H1 (cell line): ENCODE data around the gene OSBPL5. TPM values are rescaled to one million over a fixed set of nuclear protein-coding genes. Genes with fewer than 3 reads are reported as not detected.

ENCODE experiments used
- CTCF ChIA-PET: fragments of 300-600 bp; sonication (Branson Sonifier 250); formaldehyde crosslinking; loops from one replicate; lab custom pipeline; 2021; ENCODE audit not compliant: partially characterized antibody; lab: Charles Lee
- POLR2A ChIA-PET: fragments of 300-600 bp; sonication (Branson Sonifier 250); formaldehyde crosslinking; loops from one replicate; lab custom pipeline; 2021; ENCODE audit warnings: inconsistent platforms; ENCODE audit not compliant: partially characterized antibody; lab: Charles Lee
- DNase-seq, 2 experiments: peaks; one replicate each; pipeline versions ENCODE4 v3.0.0 to v3.0.0-alpha.2; 2010 to 2022; ENCODE audit warnings: low spot score in 2 of 2, low read depth in 1 of 2, mixed read lengths in 1 of 2
- FAIRE-seq: peaks from 2 replicates; lab custom pipeline; 2011; peaks lifted over from hg19 to GRCh38; lab: Jason Lieb, UNC
- H2AFZ ChIP-seq: 2 replicates; pipeline ENCODE4 v1.8.1; 2012; ENCODE audit warnings: low read length, inconsistent platforms
- H2AK5ac ChIP-seq: 2 replicates; pipeline ENCODE4 v1.6.1; 2013; ENCODE audit warnings: low read depth, low read length
- H2BK120ac ChIP-seq: replicated peaks from 2 replicates; pipeline ENCODE3; 2013; ENCODE audit warnings: low read depth, low read length, inconsistent platforms
- H2BK12ac ChIP-seq: 2 replicates; pipeline ENCODE4 v1.6.1; 2013; ENCODE audit warnings: low read depth, low read length
- H2BK15ac ChIP-seq: 2 replicates; pipeline ENCODE4 v1.6.1; 2013; ENCODE audit warnings: low read length
- H2BK20ac ChIP-seq: 2 replicates; pipeline ENCODE4 v1.6.1; 2013; ENCODE audit warnings: low read length
- H2BK5ac ChIP-seq: 2 replicates; pipeline ENCODE4 v1.6.1; 2013; ENCODE audit warnings: low read depth, low read length
- H3K14ac ChIP-seq: 2 replicates; pipeline ENCODE4 v1.6.1; 2013; ENCODE audit warnings: inconsistent platforms; ENCODE audit not compliant: insufficient read length
- H3K18ac ChIP-seq: 2 replicates; pipeline ENCODE4 v1.6.1; 2013; ENCODE audit warnings: low read length; ENCODE audit errors: extremely low read depth
- H3K23ac ChIP-seq: 2 replicates; pipeline ENCODE4 v1.6.1; 2013; ENCODE audit warnings: inconsistent platforms; ENCODE audit not compliant: insufficient read length
- H3K23me2 ChIP-seq: 2 replicates; pipeline ENCODE4 v1.6.1; 2013; ENCODE audit warnings: low read depth, low read length
- H3K27ac ChIP-seq: 2 replicates; pipeline ENCODE4 v1.6.1; 2011; ENCODE audit warnings: low read depth, low read length, inconsistent platforms
- H3K27me3 ChIP-seq, 4 experiments: replicated peaks in 1 of 4; 1 replicate in 1 of 4; 2 replicates in 3 of 4; pipeline versions ENCODE4 v1.6.1 to v1.8.1; 2011 to 2013; ENCODE audit warnings: low read length in 3 of 4, mild to moderate bottlenecking in 3 of 4, inconsistent platforms in 2 of 4, mixed read lengths in 2 of 4, moderate library complexity in 1 of 4; ENCODE audit not compliant: control insufficient read depth in 3 of 4, insufficient read depth in 3 of 4; ENCODE audit errors: extremely low read depth in 1 of 4
- H3K36me3 ChIP-seq, 4 experiments: 2 replicates each; pipeline versions ENCODE4 v1.6.1 to v1.8.1; 2011 to 2013; ENCODE audit warnings: mild to moderate bottlenecking in 4 of 4, low read length in 3 of 4, moderate library complexity in 2 of 4, control low read depth in 1 of 4, inconsistent platforms in 1 of 4; ENCODE audit not compliant: insufficient read depth in 4 of 4, control insufficient read depth in 2 of 4
- H3K4ac ChIP-seq: replicated peaks from 2 replicates; pipeline ENCODE3; 2013; ENCODE audit warnings: low read length, low read depth, mixed read lengths, inconsistent platforms; ENCODE audit not compliant: insufficient read length
- H3K4me1 ChIP-seq, 4 experiments: replicated peaks in 1 of 4; 1 replicate in 1 of 4; 2 replicates in 3 of 4; pipeline versions ENCODE4 v1.6.1 to v1.8.1; 2011 to 2013; ENCODE audit warnings: low read length in 3 of 4, inconsistent platforms in 2 of 4, mixed read lengths in 1 of 4; ENCODE audit not compliant: insufficient read depth in 4 of 4, control insufficient read depth in 3 of 4
- H3K4me2 ChIP-seq, 2 experiments: 2 replicates each; pipeline versions ENCODE4 v1.6.1 to v1.8.1; 2011 to 2013; ENCODE audit warnings: low read depth in 2 of 2, low read length in 2 of 2, control low read depth in 1 of 2, inconsistent platforms in 1 of 2, mild to moderate bottlenecking in 1 of 2; ENCODE audit not compliant: insufficient read depth in 1 of 2
- H3K4me3 ChIP-seq, 4 experiments: fragments of 200-600, 300-600 bp in 1 of 4; sonication (generic), shearing (Covaris generic), sonication (Bioruptor Twin) in 1 of 4; 2 replicates each; pipeline versions ENCODE4 v1.5.1 to v1.8.1; 2011 to 2016; ENCODE audit warnings: low read length in 4 of 4, low read depth in 3 of 4, control low read depth in 2 of 4, inconsistent platforms in 2 of 4, mild to moderate bottlenecking in 2 of 4, mixed read lengths in 1 of 4, moderate library complexity in 1 of 4; ENCODE audit not compliant: insufficient read depth in 2 of 4; ENCODE audit errors: extremely low read depth in 1 of 4
- H3K56ac ChIP-seq: replicated peaks from 2 replicates; pipeline ENCODE3; 2013; ENCODE audit warnings: low read depth, mild to moderate bottlenecking, mixed read lengths, low read length, inconsistent platforms; ENCODE audit not compliant: insufficient read length
- H3K79me1 ChIP-seq: 2 replicates; pipeline ENCODE4 v1.6.1; 2013; ENCODE audit warnings: low read depth, low read length, control low read depth
- H3K79me2 ChIP-seq, 2 experiments: 2 replicates each; pipeline versions ENCODE4 v1.6.1 to v1.8.1; 2012 to 2013; ENCODE audit warnings: low read length in 2 of 2, mild to moderate bottlenecking in 2 of 2, inconsistent platforms in 1 of 2; ENCODE audit not compliant: insufficient read depth in 2 of 2, control insufficient read depth in 1 of 2
- H3K9ac ChIP-seq, 4 experiments: replicated peaks in 1 of 4; 1 replicate in 1 of 4; 2 replicates in 3 of 4; pipeline versions ENCODE4 v1.6.1 to v1.8.1; 2011 to 2013; ENCODE audit warnings: low read depth in 3 of 4, low read length in 3 of 4, control low read depth in 2 of 4, mild to moderate bottlenecking in 2 of 4, moderate library complexity in 2 of 4, inconsistent platforms in 1 of 4; ENCODE audit errors: extremely low read depth in 1 of 4
- H3K9me3 ChIP-seq, 2 experiments: 2 replicates each; pipeline versions ENCODE4 v1.6.1 to v1.8.1; 2012 to 2013; ENCODE audit warnings: mild to moderate bottlenecking in 2 of 2, moderate library complexity in 2 of 2, control low read depth in 1 of 2, inconsistent platforms in 1 of 2, low read depth in 1 of 2, low read length in 1 of 2, mixed read lengths in 1 of 2; ENCODE audit not compliant: insufficient read depth in 2 of 2
- H4K20me1 ChIP-seq, 2 experiments: replicated peaks in 1 of 2; 2 replicates each; pipeline versions ENCODE3 to v1.8.1; 2011 to 2013; ENCODE audit warnings: inconsistent platforms in 2 of 2, low read length in 2 of 2, mild to moderate bottlenecking in 1 of 2; ENCODE audit not compliant: insufficient read depth in 2 of 2, control insufficient read depth in 1 of 2
- H4K5ac ChIP-seq: 2 replicates; pipeline ENCODE4 v1.6.1; 2013; ENCODE audit warnings: low read length, low read depth, mixed read lengths, inconsistent platforms; ENCODE audit not compliant: insufficient read length
- H4K8ac ChIP-seq: 2 replicates; pipeline ENCODE4 v1.8.0; 2013; ENCODE audit warnings: mild to moderate bottlenecking, moderate library complexity, low read length, inconsistent platforms; ENCODE audit not compliant: insufficient read depth; ENCODE audit errors: extremely low read depth
- H4K91ac ChIP-seq: replicated peaks from 2 replicates; pipeline ENCODE3; 2013; ENCODE audit warnings: low read length, mixed read lengths, inconsistent platforms; ENCODE audit not compliant: insufficient read length
- BCL11A ChIP-seq, 2 experiments: IDR thresholded peaks; one replicate each; pipeline ENCODE4 v1.6.1; 2011; ENCODE audit warnings: low read depth in 2 of 2, low read length in 2 of 2, mild to moderate bottlenecking in 2 of 2
- BRCA1 ChIP-seq: IDR thresholded peaks from 2 replicates; pipeline ENCODE4 v1.6.1; 2012; ENCODE audit warnings: low read depth, low read length, improper control_type of control experiment
- CBX5 ChIP-seq: fragments of 300-800, 300-1000 bp; sonication (generic); IDR thresholded peaks from 2 replicates; pipeline ENCODE4 v1.7.1; 2016; ENCODE audit warnings: antibody characterized with exemption, low read length, low read depth
- CREB1 ChIP-seq: IDR thresholded peaks from 2 replicates; pipeline ENCODE4 v1.6.1; 2012; ENCODE audit warnings: inconsistent platforms
- GABPA ChIP-seq: IDR thresholded peaks from 2 replicates; pipeline ENCODE4 v1.6.1; 2011; ENCODE audit warnings: mild to moderate bottlenecking, low read length, moderate library complexity, borderline replicate concordance; ENCODE audit not compliant: insufficient read depth
- GTF2F1 ChIP-seq: IDR thresholded peaks from 2 replicates; pipeline ENCODE4 v1.6.1; 2012; ENCODE audit warnings: low read depth, low read length, improper control_type of control experiment, borderline replicate concordance
- JUND ChIP-seq: IDR thresholded peaks from 2 replicates; pipeline ENCODE4 v1.6.1; 2011; ENCODE audit warnings: mild to moderate bottlenecking, improper control_type of control experiment, low read length
- MAFK ChIP-seq: IDR thresholded peaks from 2 replicates; pipeline ENCODE4 v1.6.1; 2012; ENCODE audit warnings: low read depth, mild to moderate bottlenecking, improper control_type of control experiment, low read length
- POLR2A ChIP-seq, 2 experiments: IDR thresholded peaks; 1 replicate in 1 of 2; 2 replicates in 1 of 2; pipeline ENCODE4 v1.6.1; 2011; ENCODE audit warnings: low read depth in 2 of 2, low read length in 2 of 2, mild to moderate bottlenecking in 2 of 2; ENCODE audit errors: control extremely low read depth in 1 of 2
- RNF2 ChIP-seq: fragments of 200-900, 300-1000 bp; sonication (generic); IDR thresholded peaks from 2 replicates; pipeline ENCODE4 v1.7.1; 2016; ENCODE audit warnings: borderline replicate concordance, low read depth, mild to moderate bottlenecking, antibody characterized with exemption, low read length; ENCODE audit not compliant: poor library complexity, severe bottlenecking; ENCODE audit errors: missing control alignments
- SAP30 ChIP-seq: fragments of 300-600 bp; sonication (generic); IDR thresholded peaks from 2 replicates; pipeline ENCODE4 v1.7.1; 2012; ENCODE audit warnings: low read length, moderate library complexity, mild to moderate bottlenecking, inconsistent platforms; ENCODE audit not compliant: insufficient read depth, insufficient replicate concordance
- SIRT6 ChIP-seq: IDR thresholded peaks from one replicate; pipeline ENCODE4 v1.7.1; 2012; ENCODE audit warnings: low read length, inconsistent platforms
- SIX5 ChIP-seq: IDR thresholded peaks from 2 replicates; pipeline ENCODE4 v1.6.1; 2011; ENCODE audit warnings: mild to moderate bottlenecking, low read depth, low read length
- SP4 ChIP-seq: IDR thresholded peaks from 2 replicates; pipeline ENCODE4 v1.6.1; 2012; ENCODE audit warnings: low read length, inconsistent platforms
- whole genome bisulfite sequencing, 2 experiments: shearing (Covaris generic) in 1 of 2; methylation state at CpG; one replicate each; pipeline versions ENCODE4 v1.1.6 to v1.1.7; 2013 to 2015; ENCODE audit warnings: low lambda C conversion rate in 2 of 2, mixed read lengths in 2 of 2, inconsistent platforms in 1 of 2, low coverage in 1 of 2, missing lambda C conversion rate in 1 of 2; ENCODE audit not compliant: insufficient replicate concordance in 2 of 2, insufficient coverage in 1 of 2, insufficient read length in 1 of 2; ENCODE audit errors: extremely low coverage in 1 of 2, missing lambda C conversion rate in 1 of 2; 5-methylcytosine and 5-hydroxymethylcytosine counted together
- polyA plus RNA-seq, 7 experiments: library from polyadenylated mRNA; depleted of rRNA in 3 of 7; stranded (reverse) in 5 of 7; unstranded in 2 of 7; fragments of >200 nt in 5 of 7; fragments of 200-250 nt in 2 of 7; gene quantifications; 1 replicate in 5 of 7; 2 replicates in 1 of 7; 4 replicates in 1 of 7; pipeline versions ENCODE4 v1.2.1 to v1.2.3, GENCODE V29; 2011 to 2013; ENCODE audit warnings: missing spikeins in 2 of 7, mixed read lengths in 2 of 7
- total RNA-seq: library from RNA; stranded (reverse); fragmentation: NEBNext Ultra II Directional; extraction: Animal tissue kit (Norgen Biotek cat#: 25700); gene quantifications from 2 replicates; pipeline ENCODE4 v1.2.1, GENCODE V29; 2021

The OSBPL5 gene
- total and polyA plus RNA-seq, 2 of the 8 experiments (the other 6 are each of a cell fraction or from before 2014, with no cell fraction given) = 3.4 to 9.9 TPM

DNA sequence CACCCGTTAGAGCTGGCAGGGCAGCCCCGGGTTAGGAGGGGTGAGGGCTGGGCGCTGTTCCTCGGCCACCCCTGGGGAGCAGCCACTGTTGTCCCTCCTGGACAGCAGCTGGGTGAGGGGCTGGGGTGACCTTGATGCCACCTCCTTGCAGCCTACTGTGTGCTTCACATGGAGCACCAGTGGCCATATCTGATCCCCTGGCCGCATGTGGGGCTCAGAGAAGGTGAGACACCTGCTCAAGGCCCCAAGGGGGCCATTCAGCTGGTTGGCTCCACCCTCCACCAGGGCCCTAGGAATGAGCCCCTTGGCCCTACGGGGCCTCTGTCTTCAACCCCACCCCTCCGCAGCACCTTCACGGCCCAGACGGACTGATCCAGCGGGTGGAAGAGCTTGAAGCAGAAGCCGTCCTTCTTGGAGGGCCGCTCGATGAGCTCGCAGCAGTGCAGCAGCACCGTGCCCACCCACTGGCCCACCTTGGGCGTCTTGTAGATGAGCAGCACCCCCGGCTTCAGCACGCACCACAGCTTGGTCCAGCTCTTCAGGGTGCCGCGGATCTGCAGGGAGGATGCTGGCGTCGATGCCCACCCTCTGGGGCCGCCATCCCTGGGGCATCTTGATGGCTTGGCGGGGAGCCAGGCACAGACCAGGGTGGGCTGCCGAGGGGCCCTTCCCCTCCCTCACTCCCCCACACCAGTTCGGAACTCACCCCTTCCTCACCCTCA, 44.9 kb downstream of the OSBPL5 start:
- DNase-seq = no peak
- H3K79me1 ChIP-seq = no peaks in the 10 kb centered on the region
- H2AFZ ChIP-seq = no peak overlapping the region
- no peak overlapping the region for H2BK20ac ChIP-seq
- no peak overlapping the region for H2BK120ac ChIP-seq
- H3K9me3 ChIP-seq = peaks cover 4 to 13% of the 10 kb centered on the region in 2 experiments; a peak in 3 of 4 replicates
- no peaks in the 10 kb centered on the region for H4K20me1 ChIP-seq
- no peak overlapping the region for H3K18ac ChIP-seq
- H3K27me3 ChIP-seq = no peaks in the 10 kb centered on the region
- no peaks in the 10 kb centered on the region; a peak in 1 of 7 replicates for H3K4me1 ChIP-seq
- H3K27ac ChIP-seq = no peak overlapping the region
- H3K79me2 ChIP-seq = no peaks in the 10 kb centered on the region
- FAIRE-seq = no peak
- H2BK5ac ChIP-seq = no peak overlapping the region
- H4K5ac ChIP-seq = no peak overlapping the region
- H3K36me3 ChIP-seq = no peaks in the 10 kb centered on the region; a peak in 2 of 8 replicates
- no peak overlapping the region for H2AK5ac ChIP-seq
- H3K14ac ChIP-seq = no peak overlapping the region
- no peak overlapping the region for H3K4me2 ChIP-seq
- H4K8ac ChIP-seq = no peak overlapping the region
- H2BK12ac ChIP-seq = no peak overlapping the region
- H4K91ac ChIP-seq = no peak overlapping the region
- H2BK15ac ChIP-seq = no peak overlapping the region
- H3K4ac ChIP-seq = no peak overlapping the region
- no peak overlapping the region for H3K9ac ChIP-seq
- no peak overlapping the region for H3K56ac ChIP-seq
- no peaks in the 10 kb centered on the region for H3K23me2 ChIP-seq
- H3K4me3 ChIP-seq = no peak overlapping the region
- ChIA-PET CTCF (interaction anchor here (0.7 to 4.0 kb wide), 10 partner anchors 10 to 103 kb away, joined by 3 to 24 read pairs (median 4); no protein-coding TSS in a partner anchor), POLR2A (interaction anchor here (0.8 to 1.9 kb wide), 4 partner anchors 9 to 69 kb away, joined by 3 to 7 read pairs (median 4); no protein-coding TSS in a partner anchor)
- 95% methylated on average over 23 of the region's 26 CpGs; no CpG with 5 or more reads in 1 of the 2 experiments for WGBS, 2 experiments
- H3K23ac ChIP-seq = no peak overlapping the region
- no peak for TF ChIP-seq SIRT6
- TF ChIP-seq GTF2F1 = no peak
- TF ChIP-seq MAFK = no peak
- no peak for TF ChIP-seq GABPA
- no peak for TF ChIP-seq POLR2A (IDR thresholded peaks at IDR 0.05; ENCODE audit: control extremely low read depth in 1 of 2, low read depth in 2 of 2, low read length in 2 of 2)
- no peak for TF ChIP-seq CBX5
- no peak for TF ChIP-seq JUND
- TF ChIP-seq SP4 = no peak
- no peak for TF ChIP-seq RNF2
- no peak for TF ChIP-seq BCL11A (IDR thresholded peaks at IDR 0.05; ENCODE audit: low read depth in 2 of 2, low read length in 2 of 2)
- TF ChIP-seq SAP30 = no peak
- TF ChIP-seq SIX5 = no peak
- no peak for TF ChIP-seq CREB1
- no peak for TF ChIP-seq BRCA1
